HG02938 (cell line): ENCODE results near the gene KRT14.
"Not testable (repeated sequence)": the region's sequence is repeated elsewhere in the genome, so short reads cannot be mapped to it uniquely, and the experiment has no call there.

ENCODE experiments used
- ATAC-seq: cut with Tn5 transposase; IDR thresholded peaks from one replicate; pipeline ENCODE4 v1.9.1; 2021; ENCODE audit warnings: mild to moderate bottlenecking, moderate library complexity; ENCODE audit not compliant: unreplicated experiment

Gene KRT14

DNA sequence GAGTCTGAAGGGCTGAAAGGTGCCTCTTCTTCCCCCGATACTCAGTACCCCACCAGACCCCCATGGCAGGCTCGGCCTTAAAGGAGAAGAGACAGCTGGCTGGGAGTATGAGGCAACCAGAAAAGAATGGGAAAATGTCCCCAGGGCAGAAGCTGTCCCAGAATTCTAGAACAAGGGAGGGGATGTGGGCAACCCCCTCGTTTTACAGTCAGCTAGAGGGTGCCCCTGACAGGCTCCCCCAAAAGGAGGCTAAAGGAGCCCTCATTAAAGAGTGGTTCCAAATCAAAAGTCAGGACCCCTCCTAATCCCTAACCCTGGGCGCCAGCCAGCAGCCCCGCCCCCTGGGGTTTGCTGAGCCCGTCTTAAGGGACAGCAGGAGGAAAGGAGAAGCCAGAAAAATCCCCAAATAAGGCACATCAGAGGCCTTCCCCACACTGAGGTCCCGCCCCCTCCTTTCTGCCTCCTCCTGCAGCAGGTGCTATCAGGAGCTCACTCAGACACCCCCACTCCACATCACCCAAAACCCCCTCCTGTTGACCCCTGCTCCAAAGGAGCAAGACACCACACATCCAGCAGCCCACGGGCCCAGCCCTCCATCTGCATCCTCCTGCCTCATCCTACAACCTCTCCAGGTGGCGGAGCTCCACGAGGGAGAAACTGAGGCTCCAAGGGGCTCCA is 36.6 kb upstream of the KRT14 start:
- not testable (repeated sequence) for ATAC-seq

DNA sequence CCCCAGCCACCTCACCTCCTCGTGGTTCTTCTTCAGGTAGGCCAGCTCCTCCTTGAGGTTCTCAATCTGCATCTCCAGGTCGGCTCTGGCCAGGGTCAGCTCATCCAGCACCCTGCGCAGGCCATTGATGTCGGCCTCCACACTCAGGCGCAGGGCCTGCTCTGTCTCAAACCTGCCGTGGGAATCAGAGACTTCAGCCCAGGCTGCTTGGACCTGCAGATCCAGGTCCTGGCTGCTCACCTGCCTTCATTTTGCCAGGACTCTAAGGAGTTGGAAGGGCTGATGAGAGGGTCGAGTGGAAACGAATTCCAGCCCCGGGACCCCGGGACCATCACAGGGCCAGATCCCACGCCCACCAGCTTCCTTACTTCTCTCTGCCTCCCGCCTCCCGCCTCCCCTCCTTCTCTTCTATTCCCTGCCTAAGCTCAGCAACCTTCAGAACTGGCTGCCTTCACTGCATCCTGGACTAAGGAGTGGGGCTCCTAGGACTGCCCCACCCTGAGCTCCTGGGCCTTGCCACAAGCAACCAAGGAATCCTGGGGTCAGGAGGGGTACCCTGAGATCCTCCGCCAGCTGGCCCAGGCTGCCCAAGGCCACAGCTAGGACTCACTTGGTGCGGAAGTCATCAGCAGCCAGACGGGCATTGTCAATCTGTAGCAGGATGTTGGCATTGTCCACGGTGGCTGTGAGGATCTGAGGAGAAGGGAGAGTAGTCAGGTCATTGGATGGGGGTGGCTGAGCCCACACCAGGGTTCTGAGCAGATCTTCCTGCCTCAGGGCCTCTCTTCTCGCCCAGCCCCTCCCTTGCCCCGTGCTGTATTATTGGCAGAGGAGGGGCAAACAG is 35.9 kb upstream of the KRT14 start:
- not testable (repeated sequence) for ATAC-seq

DNA sequence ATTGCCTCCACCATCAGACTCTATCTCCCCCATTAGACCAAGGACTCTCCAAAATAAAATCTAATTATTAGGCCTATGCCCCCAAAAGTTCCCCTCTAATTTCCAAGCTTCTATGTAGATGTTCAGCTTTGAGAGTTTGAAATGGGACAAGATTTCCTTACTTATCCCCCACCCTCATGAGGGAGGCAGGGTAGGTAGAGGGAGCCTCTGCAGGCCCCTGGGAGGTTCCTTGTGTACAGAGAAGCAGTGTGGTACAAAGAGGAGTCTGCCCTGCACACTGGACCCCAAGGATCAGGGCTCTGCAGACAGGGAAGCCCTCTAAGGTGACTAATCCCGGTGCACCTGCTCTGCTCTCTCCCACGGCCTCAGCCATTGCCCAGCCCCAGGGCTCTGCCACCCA is 35.2 kb upstream of the KRT14 start:
- no peak for ATAC-seq

- not testable (repeated sequence) for ATAC-seq
Measured at GRCh38 chr17:41621435-41621817, 34.7 kb upstream of the KRT14 start.

DNA sequence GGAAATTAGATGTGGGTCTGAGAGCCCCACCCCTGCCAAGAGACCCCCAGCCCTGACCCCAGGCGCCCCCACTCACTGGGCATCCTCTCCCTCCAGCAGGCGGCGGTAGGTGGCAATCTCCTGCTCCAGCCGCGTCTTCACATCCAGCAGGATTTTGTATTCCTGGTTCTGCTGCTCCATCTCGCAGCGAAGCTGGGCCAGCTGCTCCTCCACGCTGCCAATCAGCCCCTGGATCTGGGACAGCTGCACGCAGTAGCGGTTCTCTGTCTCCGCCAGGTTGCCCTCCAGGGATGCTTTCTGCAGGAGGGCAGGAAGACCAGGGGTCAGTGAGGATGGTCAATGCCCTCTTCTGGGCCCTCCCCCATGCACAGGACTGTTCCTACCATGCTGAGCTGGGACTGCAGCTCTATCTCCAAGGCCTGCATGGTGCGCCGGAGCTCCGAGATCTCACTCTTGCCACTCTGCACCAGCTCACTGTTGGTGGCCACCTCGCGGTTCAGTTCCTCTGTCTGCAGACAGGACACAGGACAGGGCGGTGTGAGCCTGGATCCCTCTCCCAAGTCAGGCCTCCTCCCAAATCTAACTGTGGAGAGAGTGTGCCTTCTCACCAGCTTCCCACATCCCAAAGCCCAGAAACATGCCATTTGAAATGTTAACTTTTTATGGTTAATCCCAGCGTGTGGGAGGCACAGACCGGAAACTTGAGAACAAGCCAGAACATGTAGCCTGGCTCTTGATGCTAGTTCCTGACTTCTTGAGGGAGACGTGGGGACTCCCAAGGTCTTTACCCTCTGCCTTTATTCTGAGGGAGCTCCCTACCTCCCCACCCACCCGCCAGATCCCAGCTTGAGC is 34.1 kb upstream of the KRT14 start:
- no peak for ATAC-seq

DNA sequence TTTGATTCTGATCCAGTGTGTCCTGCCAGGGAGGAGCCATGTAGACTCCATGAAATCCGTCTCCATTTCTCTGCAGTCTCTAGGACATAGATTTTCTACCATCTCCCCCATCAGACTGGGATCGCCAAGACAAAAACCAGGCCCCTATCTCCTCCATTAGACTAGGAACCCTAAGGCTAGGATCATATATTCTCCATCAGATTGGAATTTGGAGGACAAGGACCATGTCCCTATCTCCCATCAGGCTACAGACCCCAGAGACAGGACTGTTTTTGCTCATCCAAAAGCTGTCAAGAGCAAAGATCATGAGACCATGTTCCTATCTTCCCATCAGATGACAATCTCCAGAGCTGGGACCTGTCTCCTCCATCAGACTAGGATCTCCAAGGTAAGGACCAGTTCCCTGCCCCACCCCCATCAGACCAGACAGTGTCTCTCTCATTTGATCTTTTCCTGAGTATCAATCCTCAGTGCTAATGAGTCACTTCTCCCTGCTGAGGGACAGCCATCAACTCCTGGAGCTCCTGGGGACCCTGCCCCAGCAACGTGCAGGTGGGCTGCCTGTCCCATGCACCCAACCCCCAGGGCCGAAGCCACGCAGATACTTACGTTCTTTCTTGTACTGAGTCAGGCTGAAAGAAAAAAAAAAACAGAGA is 33.4 kb upstream of the KRT14 start:
- ATAC-seq = not testable (repeated sequence)

- no peak for ATAC-seq
Measured at GRCh38 chr17:41619036-41619926, 32.6 kb upstream of the KRT14 start.

GRCh38 chr17:41618341-41619035 is 31.8 kb upstream of the KRT14 start:
- no peak for ATAC-seq

DNA sequence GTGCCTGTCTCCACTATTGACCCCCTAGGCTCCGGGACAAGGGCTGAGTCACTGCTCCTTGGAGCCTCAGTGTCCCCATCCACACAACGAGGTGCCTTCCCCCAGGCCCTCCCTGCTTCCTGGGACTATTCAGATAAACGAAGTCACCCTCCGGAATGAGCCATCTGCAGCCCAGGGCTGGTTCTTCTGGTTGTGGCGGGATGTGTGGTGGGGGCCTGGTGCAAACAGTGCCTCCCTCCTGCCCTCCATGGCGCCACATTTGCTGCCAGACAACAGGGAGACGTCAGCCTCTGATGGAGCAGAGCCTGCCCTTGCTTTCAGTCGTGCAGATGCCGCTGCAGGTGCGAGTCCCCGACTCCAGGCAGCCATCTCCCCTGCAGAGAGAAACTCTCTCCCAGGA is 31.0 kb upstream of the KRT14 start:
- no peak for ATAC-seq

DNA sequence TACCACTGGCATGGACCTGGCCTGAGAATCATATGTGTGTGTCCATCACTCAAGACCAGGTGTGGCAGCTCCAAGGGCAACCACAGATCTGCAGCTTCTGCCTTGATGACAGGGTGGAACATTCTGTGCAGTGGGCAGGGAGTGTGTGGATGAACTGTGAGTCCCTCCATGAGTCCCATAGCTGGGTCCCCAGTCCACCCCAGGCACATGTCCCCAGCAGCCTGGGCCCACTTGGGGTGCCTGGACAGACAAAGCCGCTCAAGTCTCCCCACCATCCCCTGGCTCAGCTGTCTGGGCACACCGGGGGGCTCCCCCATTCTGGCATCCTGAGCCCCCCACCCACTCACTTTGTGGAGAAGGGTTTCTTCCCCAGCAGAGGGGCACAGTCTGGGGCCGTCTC is 30.4 kb upstream of the KRT14 start:
- ATAC-seq = no peak

DNA sequence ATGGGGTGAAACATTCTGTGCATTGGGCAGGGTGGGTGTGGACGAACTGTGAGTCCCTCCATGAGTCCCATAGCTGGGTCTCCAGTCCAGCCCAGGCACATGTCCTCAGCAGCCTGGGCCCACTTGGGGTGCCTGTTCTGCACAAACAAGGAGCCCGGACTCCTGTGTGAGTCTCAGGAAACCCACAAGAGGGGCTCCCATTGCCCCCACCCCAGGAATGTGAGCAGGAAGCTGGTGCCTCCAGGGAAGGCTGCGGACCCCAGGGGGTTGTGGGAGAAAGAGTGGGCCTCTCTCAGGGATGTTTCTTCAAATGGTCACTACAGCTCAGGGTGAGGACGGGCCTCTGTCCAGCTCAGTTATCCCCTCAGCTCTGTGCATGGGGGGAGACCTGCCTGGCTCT is 29.8 kb upstream of the KRT14 start:
- not testable (repeated sequence) for ATAC-seq

GRCh38 chr17:41615454-41615853 is 28.8 kb upstream of the KRT14 start:
- no peak for ATAC-seq

GRCh38 chr17:41614767-41615166 is 28.1 kb upstream of the KRT14 start:
- ATAC-seq = not testable (repeated sequence)

DNA sequence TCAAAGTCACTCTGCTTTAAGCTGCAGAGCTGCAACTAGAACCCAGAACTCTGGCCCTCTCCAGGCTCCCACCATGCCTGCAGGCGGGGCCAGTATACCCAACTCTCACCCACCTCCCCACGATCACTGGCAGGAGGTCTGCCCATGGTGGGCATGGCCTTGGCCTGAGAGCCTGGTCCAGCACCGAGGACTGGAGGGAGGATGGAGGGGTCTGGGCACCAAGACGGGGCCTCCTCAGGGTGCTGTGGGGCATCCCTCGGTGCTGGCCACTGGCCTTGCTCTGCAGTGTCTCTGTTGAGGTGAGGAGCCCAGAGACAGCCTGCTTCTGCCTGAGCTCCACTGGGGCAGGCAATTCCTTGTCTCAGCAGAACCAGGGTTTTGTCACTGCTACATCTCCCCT is 27.4 kb upstream of the KRT14 start:
- ATAC-seq = no peak

GRCh38 chr17:41613277-41614082 is 26.8 kb upstream of the KRT14 start:
- no peak for ATAC-seq

GRCh38 chr17:41612376-41613160 is 25.9 kb upstream of the KRT14 start, which contains the start of gene KRT16:
KRT16 (minus strand) TSS chr17:41612767; CDS start chr17:41612688, 79 bp downstream.
- ATAC-seq = not testable (repeated sequence)

DNA sequence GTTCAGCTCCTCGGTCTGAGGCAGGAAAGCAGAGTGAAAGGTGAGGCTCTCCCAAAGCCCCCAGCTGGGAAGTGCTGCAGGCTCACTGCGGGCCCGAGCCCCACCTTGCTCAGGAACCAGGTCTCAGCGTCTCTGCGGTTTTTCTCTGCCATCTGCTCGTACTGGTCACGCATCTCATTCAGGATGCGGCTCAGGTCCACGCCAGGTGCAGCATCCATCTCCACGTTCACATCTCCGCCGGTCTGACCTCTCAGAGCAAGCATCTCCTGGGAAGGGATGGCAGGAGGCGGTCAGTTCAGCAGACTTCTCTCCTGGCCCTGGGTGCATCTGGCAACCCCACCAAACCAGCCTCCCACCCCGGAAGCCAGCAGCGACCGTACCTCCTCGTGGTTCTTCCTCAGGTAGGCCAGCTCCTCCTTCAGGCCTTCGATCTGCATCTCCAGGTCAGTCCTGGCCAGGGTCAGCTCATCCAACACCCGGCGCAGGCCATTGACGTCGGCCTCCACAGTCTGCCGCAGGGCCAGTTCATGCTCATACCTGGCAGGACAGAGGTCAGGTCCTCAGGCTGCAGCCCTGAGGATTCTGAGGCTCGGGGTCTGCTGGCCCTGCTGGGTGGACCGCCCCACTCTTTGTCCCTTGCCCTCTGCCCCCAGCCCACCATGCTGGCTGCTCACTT is 24.4 kb upstream of the KRT14 start:
- ATAC-seq = no peak
